ENCODE measurements around the gene TMEM87B. TPM values are rescaled to one million over a fixed set of nuclear protein-coding genes. Genes with fewer than 3 reads are reported as not detected.

The TMEM87B gene
- total and polyA plus RNA-seq, 2 of the 8 experiments (the other 6 are each of a cell fraction or from before 2014, with no cell fraction given), result 7.2 to 9.0 TPM

- POLR2A ChIA-PET (ENCODE audit: partially characterized antibody), result interaction anchor here (1.4 kb wide), 1 partner anchor 11 kb away, joined by 3 read pairs; no protein-coding TSS in a partner anchor
- no peak for FAIRE-seq
- peak overlapping the region; percentile 24 for H4K5ac ChIP-seq (ENCODE audit: insufficient read length, low read depth, low read length)
Measured at GRCh38 chr2:112032224-112032586, 22.9 kb upstream of the TMEM87B start.

More at GRCh38 chr2:112032224-112032586, 22.9 kb upstream of the TMEM87B start:
- CTCF ChIA-PET (ENCODE audit: partially characterized antibody), result interaction anchor here (0.5 to 5.9 kb wide), 7 partner anchors 12 to 134 kb away, joined by 3 to 28 read pairs (median 3); no protein-coding TSS in a partner anchor
- Histone ChIP-seq H3K4me3 (ENCODE audit: extremely low read depth in 1 of 4, insufficient read depth in 2 of 4, low read depth in 3 of 4, low read length in 4 of 4) (peak overlapping the region in 1 of 4 experiments; percentile 14; a peak in 1 of 8 replicates), H3K4me1 (replicated peaks in 1 of 4; ENCODE audit: control insufficient read depth in 3 of 4, insufficient read depth in 4 of 4, low read length in 3 of 4) (peaks cover 0 to 9% (median 5%) of the 10 kb centered on the region in 4 experiments; a peak in 4 of 7 replicates), H3K36me3 (ENCODE audit: control insufficient read depth in 2 of 4, insufficient read depth in 4 of 4, low read length in 3 of 4) (no peaks in the 10 kb centered on the region), H3K79me1 (ENCODE audit: low read depth, low read length) (0 out of 2 replicates have a peak, but pooled peaks cover 2% of the 10 kb centered on the region), H3K27ac (ENCODE audit: low read depth, low read length) (peak overlapping the region; percentile 58; the same call in 1 of the 2 replicates), H2AFZ (ENCODE audit: low read length) (peak overlapping the region; percentile 62; the same call in 1 of the 2 replicates), H2BK15ac (ENCODE audit: low read length) (0 out of 2 replicates have a peak overlapping the region, but pooled peaks have one; percentile 40), H3K4ac (replicated peaks; ENCODE audit: insufficient read length, low read depth, low read length) (no peak overlapping the region), H3K9ac (replicated peaks in 1 of 4; ENCODE audit: extremely low read depth in 1 of 4, low read depth in 3 of 4, low read length in 3 of 4) (no peak overlapping the region), H2BK20ac (ENCODE audit: low read length) (0 out of 2 replicates have a peak overlapping the region, but pooled peaks have one; percentile 86), H3K79me2 (ENCODE audit: control insufficient read depth in 1 of 2, insufficient read depth in 2 of 2, low read length in 2 of 2) (no peaks in the 10 kb centered on the region), H4K8ac (ENCODE audit: extremely low read depth, insufficient read depth, low read length) (no peak overlapping the region), H3K56ac (replicated peaks; ENCODE audit: insufficient read length, low read depth, low read length) (no peak overlapping the region), H3K23me2 (ENCODE audit: low read depth, low read length) (no peaks in the 10 kb centered on the region), H3K9me3 (ENCODE audit: insufficient read depth in 2 of 2, low read depth in 1 of 2, low read length in 1 of 2) (no peaks in the 10 kb centered on the region), H4K91ac (replicated peaks; ENCODE audit: insufficient read length, low read length) (peak overlapping the region; percentile 35), H2BK5ac (ENCODE audit: low read depth, low read length) (peak overlapping the region; percentile 67; the same call in 1 of the 2 replicates), H3K27me3 (replicated peaks in 1 of 4; ENCODE audit: control insufficient read depth in 3 of 4, extremely low read depth in 1 of 4, insufficient read depth in 3 of 4, low read length in 3 of 4) (no peaks in the 10 kb centered on the region), H4K20me1 (replicated peaks in 1 of 2; ENCODE audit: control insufficient read depth in 1 of 2, insufficient read depth in 2 of 2, low read length in 2 of 2) (no peaks in the 10 kb centered on the region), H3K18ac (ENCODE audit: extremely low read depth, low read length) (peak overlapping the region; percentile 36), H2BK12ac (ENCODE audit: low read depth, low read length) (no peak overlapping the region), H3K4me2 (ENCODE audit: insufficient read depth in 1 of 2, low read depth in 2 of 2, low read length in 2 of 2) (peak overlapping the region in 1 of 2 experiments; percentile 12; a peak in 2 of 4 replicates), H3K14ac (ENCODE audit: insufficient read length) (no peak overlapping the region), H2AK5ac (ENCODE audit: low read depth, low read length) (peak overlapping the region; percentile 82), H2BK120ac (replicated peaks; ENCODE audit: low read depth, low read length) (no peak overlapping the region), H3K23ac (ENCODE audit: insufficient read length) (no peak overlapping the region)
- no peak for DNase-seq (ENCODE audit: low read depth in 1 of 2, low spot score in 2 of 2)
- no peak for TF ChIP-seq CBX5 (IDR thresholded peaks at IDR 0.05; ENCODE audit: low read depth, low read length)
- no peak for TF ChIP-seq RAD21 (IDR thresholded peaks at IDR 0.05 in 1 of 2, conservative IDR thresholded peaks at IDR 0.05 in 1 of 2; ENCODE audit: low read depth in 2 of 2, low read length in 2 of 2)
- WGBS, 2 experiments (ENCODE audit: extremely low coverage in 1 of 2, insufficient coverage in 1 of 2, insufficient read length in 1 of 2, insufficient replicate concordance in 2 of 2, low coverage in 1 of 2, low lambda C conversion rate in 2 of 2, missing lambda C conversion rate in 1 of 2), result 89% methylated on average over 4 of the region's 4 CpGs; no CpG with 5 or more reads in 1 of the 2 experiments

All from H1 (cell line).